Aorta (tissue), 5 donors: ENCODE measurements around the gene SELENBP1. TPM values are rescaled to one million over a fixed set of nuclear protein-coding genes. Genes with fewer than 3 reads are reported as not detected.
"Not testable (repeated sequence)": the region's sequence is repeated elsewhere in the genome, so short reads cannot be mapped to it uniquely, and the experiment has no call there.

ENCODE experiments used
- ATAC-seq: fragments of 200-7000 bp; cut with Tn5 transposase; one replicate; pipeline ENCODE4 v1.9.1; 2022; ENCODE audit warnings: moderate library complexity; ENCODE audit not compliant: low FRiP score
- DNase-seq, 2 donors: peaks; one replicate each; pipeline ENCODE4 v3.0.0-alpha.2; 2020
- H3K27ac ChIP-seq, 2 donors: one replicate each; pipeline ENCODE4 v1.5.1; 2013; ENCODE audit warnings: low read length in 2 of 2, mild to moderate bottlenecking in 2 of 2, moderate library complexity in 2 of 2, control low read depth in 1 of 2, inconsistent platforms in 1 of 2, low read depth in 1 of 2
- H3K27me3 ChIP-seq, 2 donors: one replicate each; pipeline ENCODE4 v1.6.1; 2013; ENCODE audit warnings: control low read depth in 1 of 2, low read length in 1 of 2, mild to moderate bottlenecking in 1 of 2, moderate library complexity in 1 of 2; ENCODE audit not compliant: insufficient read depth in 2 of 2, control insufficient read depth in 1 of 2
- H3K36me3 ChIP-seq, 2 donors: one replicate each; pipeline ENCODE4 v1.6.1; 2013; ENCODE audit warnings: control low read depth in 1 of 2, low read length in 1 of 2, mild to moderate bottlenecking in 1 of 2; ENCODE audit not compliant: insufficient read depth in 2 of 2, control insufficient read depth in 1 of 2
- H3K4me1 ChIP-seq, 2 donors: one replicate each; pipeline ENCODE4 v1.6.1; 2013; ENCODE audit warnings: low read length in 2 of 2, control low read depth in 1 of 2, mild to moderate bottlenecking in 1 of 2, moderate library complexity in 1 of 2; ENCODE audit not compliant: insufficient read depth in 2 of 2, control insufficient read depth in 1 of 2
- H3K4me3 ChIP-seq, 2 donors: one replicate each; pipeline ENCODE4 v1.5.1; 2013; ENCODE audit warnings: low read length in 2 of 2, control low read depth in 1 of 2, mild to moderate bottlenecking in 1 of 2
- H3K9me3 ChIP-seq: one replicate; pipeline ENCODE4 v1.6.1; 2013; ENCODE audit warnings: mild to moderate bottlenecking, low read length; ENCODE audit not compliant: control insufficient read depth
- WGBS, 2 donors: extraction: QIAGEN DNeasy Blood & Tissue Kit; methylation state at CpG; one replicate each; pipeline ENCODE4 v1.1.7; 2013; 5-methylcytosine and 5-hydroxymethylcytosine counted together
- intact Hi-C, 2 donors: fragments of 100-400 bp; cut with DNase I; formaldehyde crosslinking; loops; one replicate each; pipeline versions ENCODE4 v1.14.2 to v1.15.0; 2022
- polyA plus RNA-seq, 2 donors: library from polyadenylated mRNA; stranded (reverse); fragments of 200-250 nt; gene quantifications; one replicate each; pipeline ENCODE4 v1.2.3, GENCODE V29; 2013
- total RNA-seq, 2 donors: library from RNA; stranded (reverse); fragmentation: NEBNext Ultra II Directional; extraction: Animal tissue kit (Norgen Biotek cat#: 25700); gene quantifications; one replicate each; pipeline ENCODE4 v1.2.1, GENCODE V29; 2021
- donor health status: healthy with polysubstance abuse.
- donor health status: Bipolar disorder and iron deficiency.
- donor health status: DM: no; HTN: no; CAD: no.
- donor health status: DM: no; HTN: no; CAD: no.
- donor health status: DM: yes; HTN: yes; CAD: no.

SELENBP1 gene
- total and polyA plus RNA-seq, 4 donors = 24.5 to 171 (median 57.3) TPM

DNA sequence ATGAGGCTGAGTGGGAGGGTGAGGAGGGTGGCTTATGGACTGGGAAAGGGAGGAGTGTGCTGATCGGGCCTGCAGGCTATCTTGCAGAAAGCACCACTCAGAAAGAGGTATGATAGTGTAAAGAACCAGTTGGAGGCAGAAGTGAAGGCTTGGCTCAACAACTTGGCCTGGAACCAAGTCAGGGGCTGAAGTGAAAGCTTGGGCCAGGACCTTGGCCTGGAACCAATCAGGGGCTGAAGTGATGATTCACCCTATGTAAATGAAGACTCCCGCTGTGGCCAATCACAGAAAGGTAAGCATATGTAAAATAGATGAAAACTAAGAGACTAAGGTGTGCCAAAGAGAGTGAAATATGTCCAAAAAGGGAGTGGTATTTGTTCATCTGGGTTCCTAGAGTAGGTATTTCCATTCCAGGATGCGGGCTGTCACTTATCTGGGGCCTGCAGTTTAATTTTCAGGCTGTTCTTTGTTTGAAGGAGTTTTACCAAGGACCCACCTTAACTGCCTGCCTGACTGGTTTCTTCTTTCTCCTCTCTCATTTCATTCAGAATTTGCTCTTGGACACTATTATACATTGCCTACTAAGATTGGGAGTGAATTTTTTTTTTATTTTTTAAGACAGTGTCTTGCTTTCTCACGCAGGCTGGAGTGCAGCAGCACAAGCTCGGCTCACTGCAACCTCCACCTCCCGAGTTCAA is 20.3 kb downstream of the SELENBP1 start:
- no peaks in the 10 kb centered on the region for H3K9me3 ChIP-seq
- no peak for ATAC-seq
- no peak overlapping the region for H3K27ac ChIP-seq
- intact Hi-C loops = no loop called here
- WGBS, 2 donors = 86 to 87% methylated on average over 6 of the region's 6 CpGs
- no peaks in the 10 kb centered on the region for H3K4me1 ChIP-seq
- peak in 1 of 2 donors; percentile 8 for DNase-seq
- H3K4me3 ChIP-seq = no peak overlapping the region
- no peaks in the 10 kb centered on the region for H3K27me3 ChIP-seq
- no peaks in the 10 kb centered on the region for H3K36me3 ChIP-seq

DNA sequence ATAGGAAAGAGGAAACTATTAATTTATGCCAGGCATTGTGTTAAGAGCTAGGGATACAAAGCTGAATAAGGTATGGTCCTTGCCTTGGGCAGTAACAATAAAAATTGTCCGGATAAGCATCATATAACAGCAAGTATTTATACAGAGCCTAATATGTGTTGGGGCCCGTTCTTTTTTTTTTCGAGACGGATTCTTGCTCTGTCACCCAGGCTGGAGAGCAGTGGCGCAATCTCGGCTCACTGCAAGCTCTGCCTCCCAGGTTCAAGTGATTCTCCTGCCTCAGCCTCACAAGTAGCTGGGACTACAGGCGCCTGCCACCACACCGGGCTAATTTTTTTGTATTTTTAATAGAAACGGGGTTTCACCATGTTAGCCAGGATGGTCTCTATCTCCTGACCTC is 22.2 kb downstream of the SELENBP1 start:
- H3K27me3 ChIP-seq, H3K27ac ChIP-seq, DNase-seq, ATAC-seq, H3K4me3 ChIP-seq, H3K9me3 ChIP-seq, H3K36me3 ChIP-seq, H3K4me1 ChIP-seq, intact Hi-C loops: not testable (repeated sequence)
- 95 to 96% methylated on average over 9 of the region's 9 CpGs for WGBS, 2 donors

DNA sequence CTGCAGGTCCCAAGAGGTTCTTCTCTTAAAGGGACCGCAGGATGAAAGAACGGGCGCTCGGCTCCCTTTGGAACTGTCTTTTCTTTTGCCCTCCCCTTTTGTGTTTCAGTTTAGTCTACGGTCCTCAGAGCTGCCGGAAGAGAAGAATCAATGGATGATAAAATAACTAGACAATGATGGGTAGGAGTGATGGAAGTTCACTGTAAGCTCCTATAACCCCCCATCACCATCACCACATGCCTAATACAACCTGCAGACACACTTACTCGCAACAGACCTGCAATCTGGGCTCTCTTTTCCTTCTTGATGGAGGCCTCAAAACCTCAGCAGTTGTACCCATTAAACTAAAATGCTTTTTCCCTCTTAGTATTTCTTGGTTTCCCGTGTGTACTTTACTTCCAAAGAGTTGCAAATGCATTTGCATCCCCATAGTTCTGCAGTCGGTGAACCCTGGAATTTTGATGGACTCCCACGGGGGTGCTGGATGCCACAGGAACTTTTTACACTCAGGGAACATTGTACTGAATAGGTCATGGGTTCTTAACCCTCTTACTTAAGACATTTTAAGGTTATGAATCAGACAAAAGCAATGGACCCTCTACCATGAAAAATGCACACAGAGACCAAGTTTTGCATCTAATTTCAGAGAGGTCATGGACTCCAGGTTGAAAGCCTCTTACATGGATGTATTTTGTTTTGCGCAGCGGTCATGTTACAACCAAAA is 24.8 kb downstream of the SELENBP1 start:
- Histone ChIP-seq H3K4me1 (peaks cover 0 to 3% of the 10 kb centered on the region in 2 donors), H3K9me3 (no peaks in the 10 kb centered on the region), H3K27ac (peak overlapping the region in 1 of 2 donors; percentile 36), H3K4me3 (no peak overlapping the region), H3K27me3 (no peaks in the 10 kb centered on the region), H3K36me3 (no peaks in the 10 kb centered on the region)
- DNase-seq (no peak), ATAC-seq (no peak)
- intact Hi-C loops = loop anchor here (2.0 to 10.0 kb wide), 3 partner anchors 50 to 153 kb away; partner anchors contain the start of genes PSMB4 (in 2 of the 2), PIP5K1A (in 1 of the 2) and VPS72 (in 1 of the 2)
- WGBS, 2 donors = 23 to 24% methylated on average over 12 of the region's 12 CpGs

DNA sequence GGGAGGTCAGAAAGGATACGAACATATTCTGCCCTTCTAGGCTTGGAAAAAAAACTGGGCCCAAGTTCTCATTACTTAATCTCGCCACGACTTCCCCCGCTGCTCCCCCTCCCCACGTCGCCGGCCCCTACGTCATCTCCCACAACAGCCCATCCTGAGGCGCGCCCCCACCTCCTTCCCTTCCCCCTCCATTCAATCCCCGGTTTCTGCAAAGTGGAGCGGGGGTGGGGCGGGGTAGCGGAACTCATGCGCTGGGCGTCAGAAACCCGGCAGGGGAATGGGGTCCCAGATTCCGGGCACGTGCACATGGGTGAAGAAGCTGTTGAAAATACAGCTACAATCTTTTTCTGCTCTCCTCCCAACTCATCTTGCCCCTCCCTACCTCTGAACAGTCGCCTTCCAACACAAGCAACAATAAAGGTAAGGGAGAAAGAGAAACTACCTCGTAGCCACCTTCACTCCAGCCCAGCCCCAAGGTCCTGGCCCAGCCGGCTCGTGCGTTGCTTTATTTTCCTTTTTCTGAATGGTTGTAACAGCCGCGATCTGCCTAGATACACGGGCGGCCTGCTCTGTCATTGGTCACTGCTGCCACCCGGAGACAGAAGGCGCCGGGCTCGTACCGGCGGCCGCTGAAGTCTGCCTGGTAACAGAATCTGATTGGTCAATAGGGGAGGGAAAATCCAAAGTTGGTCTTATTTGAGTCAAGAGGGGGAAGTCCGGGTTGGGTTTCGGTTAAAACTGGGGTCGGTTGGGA is 25.6 kb downstream of the SELENBP1 start, which contains the start of gene RFX5:
Gene RFX5, minus strand, starts transcription at position 484 of the 754 bp plus-strand sequence. CDS start 932 bp downstream, outside the sequence.
- H3K4me1 ChIP-seq = peaks cover 0 to 3% of the 10 kb centered on the region in 2 donors
- H3K9me3 ChIP-seq = no peaks in the 10 kb centered on the region
- peak within 1 kb of the TSS; percentile 6 to 73 for H3K27ac ChIP-seq
- H3K27me3 ChIP-seq = no peaks in the 10 kb centered on the region
- WGBS, 2 donors = 0 to 1% methylated on average over 38 of the region's 38 CpGs
- ATAC-seq = peak; percentile 99
- H3K36me3 ChIP-seq = no peaks in the 10 kb centered on the region
- peak; percentile 96 to 97 for DNase-seq
- peak within 1 kb of the TSS; percentile 63 to 91 for H3K4me3 ChIP-seq
- intact Hi-C loops = loop anchor here (2.0 to 10.0 kb wide), 3 partner anchors 50 to 152 kb away; partner anchors contain the start of genes PSMB4 (in 2 of the 2), PIP5K1A (in 1 of the 2) and VPS72 (in 1 of the 2)

DNA sequence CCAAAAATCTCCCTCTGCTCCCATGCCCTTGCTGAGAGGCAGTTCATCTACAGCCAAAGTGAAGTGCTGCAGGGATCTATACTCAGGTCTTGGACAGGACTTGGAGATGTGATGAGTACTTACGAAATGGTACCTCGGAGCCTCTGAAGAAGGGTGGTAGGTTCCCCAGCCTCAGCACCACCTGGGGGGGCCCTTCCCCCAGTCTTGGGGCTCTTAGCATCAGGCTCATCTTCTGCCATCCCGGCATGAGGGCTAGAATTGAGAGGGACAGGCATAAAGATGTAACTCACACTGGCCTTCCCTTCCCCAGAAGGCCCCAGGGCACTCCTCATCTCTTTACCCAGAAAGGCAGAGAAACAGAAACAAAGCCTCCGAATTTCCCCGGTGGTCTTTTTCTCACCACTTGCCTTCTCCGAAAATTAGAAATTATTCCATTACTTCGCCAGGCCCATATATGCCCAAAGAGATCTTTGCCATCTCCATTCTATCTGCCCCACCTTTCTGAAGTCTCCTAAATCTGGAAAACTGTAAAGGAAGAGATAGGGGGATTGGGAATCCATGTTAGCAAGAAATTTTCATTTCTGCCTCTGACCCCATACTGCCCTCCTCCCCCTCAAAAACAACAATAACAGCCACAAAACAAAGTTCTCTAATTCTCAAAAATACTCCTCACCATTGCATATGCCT is 26.3 kb downstream of the SELENBP1 start:
- Histone ChIP-seq H3K4me3 (peak overlapping the region; percentile 63 to 91), H3K27me3 (no peaks in the 10 kb centered on the region), H3K36me3 (no peaks in the 10 kb centered on the region), H3K4me1 (peaks cover 0 to 3% of the 10 kb centered on the region in 2 donors), H3K27ac (peak overlapping the region in 1 of 2 donors; percentile 73), H3K9me3 (no peaks in the 10 kb centered on the region)
- WGBS, 2 donors = 22 to 29% methylated on average over 7 of the region's 7 CpGs
- intact Hi-C loops = loop anchor here (2.0 to 10.0 kb wide), 3 partner anchors 51 to 151 kb away; partner anchors contain the start of genes PSMB4 (in 2 of the 2), PIP5K1A (in 1 of the 2) and VPS72 (in 1 of the 2)
- ATAC-seq (no peak), DNase-seq (no peak)

DNA sequence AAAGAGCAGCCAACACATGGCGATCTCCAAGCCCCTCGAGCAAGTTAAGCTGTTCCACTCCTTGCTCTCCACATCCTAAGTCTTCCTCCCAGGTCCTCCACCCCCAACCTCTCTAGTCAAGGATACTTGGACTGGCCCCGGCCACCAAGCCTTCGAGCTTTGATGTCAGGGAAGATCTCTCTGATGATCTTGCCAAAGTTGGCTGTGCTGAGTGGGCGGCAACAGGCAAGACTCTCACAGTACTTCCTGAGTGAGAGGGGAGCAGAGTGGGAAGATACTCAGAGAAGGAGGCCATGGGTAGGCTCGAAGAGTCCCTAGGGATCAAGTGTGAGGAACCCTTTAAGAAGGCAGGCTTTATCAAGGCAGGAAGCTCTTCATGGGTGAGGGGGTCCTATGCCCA is 28.2 kb downstream of the SELENBP1 start:
- ATAC-seq (no peak), DNase-seq (no peak)
- 83 to 84% methylated on average over 6 of the region's 6 CpGs for WGBS, 2 donors
- H3K4me3 ChIP-seq = no peak overlapping the region
- H3K27ac ChIP-seq = no peak overlapping the region
- H3K4me1 ChIP-seq = peaks cover 0 to 3% of the 10 kb centered on the region in 2 donors
- no peaks in the 10 kb centered on the region for H3K27me3 ChIP-seq
- H3K36me3 ChIP-seq = no peaks in the 10 kb centered on the region
- intact Hi-C loops = loop anchor here (5.0 to 10.0 kb wide), 2 partner anchors 62 to 149 kb away; partner anchors contain the start of genes PIP5K1A (in 1 of the 2), VPS72 (in 1 of the 2) and ZNF687 (in 1 of the 2)
- H3K9me3 ChIP-seq = no peaks in the 10 kb centered on the region

DNA sequence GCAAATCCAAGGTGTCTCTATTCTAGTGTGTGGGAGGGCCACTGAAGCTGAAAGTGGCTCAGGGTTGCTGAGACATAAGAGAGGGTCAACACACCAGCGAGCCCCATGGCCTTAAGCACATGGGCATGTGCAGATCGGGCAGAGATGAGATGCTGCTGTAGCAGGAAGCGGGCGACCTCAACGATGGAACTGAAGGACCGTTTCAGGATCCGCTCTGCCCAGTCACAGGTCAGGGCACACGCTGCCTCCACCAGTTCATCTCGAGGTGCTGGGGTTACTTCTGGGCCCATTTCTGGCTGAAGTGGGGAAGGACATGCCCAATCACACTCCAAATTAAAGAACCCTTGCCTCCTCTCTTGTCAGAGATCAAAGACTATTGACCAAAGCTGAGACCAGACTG is 28.9 kb downstream of the SELENBP1 start:
- no peak for DNase-seq
- intact Hi-C loops = loop anchor here (5.0 to 10.0 kb wide), 2 partner anchors 61 to 149 kb away; partner anchors contain the start of genes PIP5K1A (in 1 of the 2), VPS72 (in 1 of the 2) and ZNF687 (in 1 of the 2)
- ATAC-seq = no peak
- Histone ChIP-seq H3K9me3 (no peaks in the 10 kb centered on the region), H3K27me3 (no peaks in the 10 kb centered on the region), H3K4me1 (peaks cover 0 to 3% of the 10 kb centered on the region in 2 donors), H3K27ac (no peak overlapping the region), H3K4me3 (no peak overlapping the region), H3K36me3 (no peaks in the 10 kb centered on the region)
- WGBS, 2 donors = 80 to 81% methylated on average over 9 of the region's 9 CpGs
